ENCODE data around the gene NOX3.

- TF ChIP-seq POLR2A (IDR thresholded peaks at IDR 0.05; ENCODE audit: low read depth, low read length): no peak
- TF ChIP-seq POLR2AphosphoS5 (IDR thresholded peaks at IDR 0.05; ENCODE audit: low read depth, low read length): no peak
- TF ChIP-seq TAF1 (IDR thresholded peaks at IDR 0.05; ENCODE audit: low read depth, low read length): no peak
These were observed 43.9 kb upstream of the NOX3 start for GRCh38 chr6:155499574-155499973.

Data from GM12891 (cell line).